Neural progenitor cell (in vitro differentiated cells): Measurements from ENCODE around the gene SMC6.

ENCODE experiments used
- EZH2 ChIP-seq: fragments of 200-600 bp; sonication (generic); IDR thresholded peaks from 2 replicates; pipeline ENCODE4 v1.6.1; 2017; ENCODE audit warnings: antibody characterized with exemption, mild to moderate bottlenecking, moderate library complexity
- EZH2phosphoT487 ChIP-seq: fragments of 200-600 bp; sonication (generic); IDR thresholded peaks from 2 replicates; pipeline ENCODE4 v1.6.1; 2017; ENCODE audit warnings: antibody characterized with exemption
- TF ChIP-seq, protein P1 (sequence below): fragments of 200-600 bp; sonication (generic); IDR thresholded peaks from 2 replicates; pipeline ENCODE4 v1.5.1; 2017; ENCODE audit warnings: antibody characterized with exemption, mild to moderate bottlenecking

DNA sequence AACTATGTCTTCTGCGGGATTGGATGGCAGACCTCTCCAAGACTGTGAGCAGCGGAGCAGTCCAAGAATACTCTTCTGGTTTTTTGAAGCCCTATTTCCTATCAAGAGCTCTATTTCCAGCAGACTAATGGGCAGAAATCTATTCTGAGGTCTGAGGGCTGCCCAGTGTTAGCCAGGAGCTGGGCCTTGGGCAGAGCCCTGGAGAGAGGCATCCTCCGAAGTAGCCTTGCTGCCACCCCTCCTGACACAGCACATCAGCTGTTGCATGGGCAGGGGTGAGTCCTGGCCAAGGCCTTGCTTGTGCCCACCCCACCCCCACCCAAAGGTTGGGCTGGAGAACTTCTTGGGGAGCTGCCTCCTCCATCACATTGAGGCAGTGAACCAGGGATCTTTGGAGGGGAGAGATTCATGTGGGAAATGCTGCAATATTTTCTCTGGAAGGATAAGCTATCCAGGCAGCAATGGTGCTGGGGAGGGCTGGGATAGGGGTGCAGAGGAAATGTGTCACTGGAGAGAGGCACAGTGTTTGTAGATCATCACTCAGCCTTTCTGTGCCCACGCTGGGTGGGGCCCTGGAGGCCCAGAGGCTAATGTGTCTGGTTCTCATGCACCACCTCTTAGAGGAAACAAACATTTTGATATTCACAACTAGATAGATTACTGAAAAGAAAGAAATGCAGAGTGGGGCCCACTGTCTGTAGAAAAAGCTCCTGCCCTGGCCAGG is 108.5 kb downstream of the SMC6 start:
- TF ChIP-seq, protein P1, sequence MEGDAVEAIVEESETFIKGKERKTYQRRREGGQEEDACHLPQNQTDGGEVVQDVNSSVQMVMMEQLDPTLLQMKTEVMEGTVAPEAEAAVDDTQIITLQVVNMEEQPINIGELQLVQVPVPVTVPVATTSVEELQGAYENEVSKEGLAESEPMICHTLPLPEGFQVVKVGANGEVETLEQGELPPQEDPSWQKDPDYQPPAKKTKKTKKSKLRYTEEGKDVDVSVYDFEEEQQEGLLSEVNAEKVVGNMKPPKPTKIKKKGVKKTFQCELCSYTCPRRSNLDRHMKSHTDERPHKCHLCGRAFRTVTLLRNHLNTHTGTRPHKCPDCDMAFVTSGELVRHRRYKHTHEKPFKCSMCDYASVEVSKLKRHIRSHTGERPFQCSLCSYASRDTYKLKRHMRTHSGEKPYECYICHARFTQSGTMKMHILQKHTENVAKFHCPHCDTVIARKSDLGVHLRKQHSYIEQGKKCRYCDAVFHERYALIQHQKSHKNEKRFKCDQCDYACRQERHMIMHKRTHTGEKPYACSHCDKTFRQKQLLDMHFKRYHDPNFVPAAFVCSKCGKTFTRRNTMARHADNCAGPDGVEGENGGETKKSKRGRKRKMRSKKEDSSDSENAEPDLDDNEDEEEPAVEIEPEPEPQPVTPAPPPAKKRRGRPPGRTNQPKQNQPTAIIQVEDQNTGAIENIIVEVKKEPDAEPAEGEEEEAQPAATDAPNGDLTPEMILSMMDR = no peak
- TF ChIP-seq EZH2phosphoT487 (no peak), EZH2 (no peak)
